Fibroblast of lung (primary cell): ENCODE measurements around the gene PPP2R1B. TPM values are rescaled to one million over a fixed set of nuclear protein-coding genes. Genes with fewer than 3 reads are reported as not detected.

Experiments
- DNase-seq, 2 donors: peaks; one replicate each; pipeline versions ENCODE4 v3.0.0 to v3.0.0-alpha.2; 2010; ENCODE audit warnings: low read depth in 2 of 2
- H2AFZ ChIP-seq: 2 replicates; pipeline ENCODE4 v1.5.1; 2012; ENCODE audit warnings: low read length, control low read depth, inconsistent platforms
- H3K27ac ChIP-seq: 2 replicates; pipeline ENCODE4 v1.5.1; 2011; ENCODE audit warnings: low read length, control low read depth; ENCODE audit not compliant: insufficient read depth
- H3K27me3 ChIP-seq: 2 replicates; pipeline ENCODE4 v1.5.1; 2011; ENCODE audit warnings: mild to moderate bottlenecking, low read length; ENCODE audit not compliant: control insufficient read depth, insufficient read depth
- H3K36me3 ChIP-seq: 2 replicates; pipeline ENCODE4 v1.5.1; 2011; ENCODE audit warnings: low read length; ENCODE audit not compliant: control insufficient read depth, insufficient read depth
- H3K4me1 ChIP-seq: 2 replicates; pipeline ENCODE4 v1.5.1; 2011; ENCODE audit warnings: low read length; ENCODE audit not compliant: control insufficient read depth, insufficient read depth; ENCODE audit errors: extremely low read depth
- H3K4me2 ChIP-seq: 2 replicates; pipeline ENCODE4 v1.5.1; 2011; ENCODE audit warnings: low read length, control low read depth; ENCODE audit not compliant: insufficient read depth; ENCODE audit errors: extremely low read depth
- H3K4me3 ChIP-seq, 4 experiments: fragments of 200-600 bp in 1 of 4; sonication (generic) in 1 of 4; replicated peaks in 1 of 4; 2 replicates each; pipeline ENCODE4 v1.5.1; 2011 to 2016; ENCODE audit warnings: low read length in 4 of 4, low read depth in 3 of 4, mild to moderate bottlenecking in 3 of 4, control low read depth in 2 of 4, inconsistent platforms in 1 of 4, mixed read lengths in 1 of 4; ENCODE audit not compliant: insufficient read depth in 1 of 4; ENCODE audit errors: control extremely low read depth in 1 of 4
- H3K79me2 ChIP-seq: 2 replicates; pipeline ENCODE4 v1.5.1; 2012; ENCODE audit warnings: mild to moderate bottlenecking, low read length, inconsistent platforms; ENCODE audit not compliant: control insufficient read depth, insufficient read depth
- H3K9ac ChIP-seq: 2 replicates; pipeline ENCODE4 v1.5.1; 2011; ENCODE audit warnings: mild to moderate bottlenecking, low read length, control low read depth; ENCODE audit not compliant: insufficient read depth
- H3K9me3 ChIP-seq: 2 replicates; pipeline ENCODE4 v1.5.1; 2012; ENCODE audit warnings: low read depth, low read length; ENCODE audit not compliant: control insufficient read depth, insufficient read depth
- H4K20me1 ChIP-seq: 2 replicates; pipeline ENCODE4 v1.5.1; 2011; ENCODE audit warnings: low read length; ENCODE audit not compliant: control insufficient read depth, insufficient read depth; ENCODE audit errors: extremely low read depth
- CTCF ChIP-seq, 2 donors: IDR thresholded peaks in 1 of 2; conservative IDR thresholded peaks in 1 of 2; 1 replicate in 1 of 2; 2 replicates in 1 of 2; pipeline ENCODE4 v1.5.1; 2011 to 2012; ENCODE audit warnings: low read length in 2 of 2, control low read depth in 1 of 2, inconsistent platforms in 1 of 2, low read depth in 1 of 2, mild to moderate bottlenecking in 1 of 2
- EZH2 ChIP-seq: IDR thresholded peaks from 2 replicates; pipeline ENCODE4 v1.5.1; 2012; ENCODE audit warnings: low read length, control low read depth, mild to moderate bottlenecking; ENCODE audit errors: missing control alignments
- polyA plus RNA-seq, 2 donors: library from polyadenylated mRNA; depleted of rRNA in 1 of 2; stranded (reverse) in 1 of 2; unstranded in 1 of 2; fragments of >200 nt; gene quantifications; 2 replicates each; pipeline ENCODE4 v1.2.1, GENCODE V29; 2011 to 2012; ENCODE audit warnings: missing spikeins in 1 of 2
- total RNA-seq: library from RNA; depleted of rRNA; stranded (reverse); fragments of >200 nt; gene quantifications from 2 replicates; pipeline ENCODE4 v1.2.1, GENCODE V29; 2014

Gene PPP2R1B
- total and polyA plus RNA-seq, 2 donors (not counting 1 experiment from before 2014, with no cell fraction given): 40.3 to 43.1 TPM

DNA sequence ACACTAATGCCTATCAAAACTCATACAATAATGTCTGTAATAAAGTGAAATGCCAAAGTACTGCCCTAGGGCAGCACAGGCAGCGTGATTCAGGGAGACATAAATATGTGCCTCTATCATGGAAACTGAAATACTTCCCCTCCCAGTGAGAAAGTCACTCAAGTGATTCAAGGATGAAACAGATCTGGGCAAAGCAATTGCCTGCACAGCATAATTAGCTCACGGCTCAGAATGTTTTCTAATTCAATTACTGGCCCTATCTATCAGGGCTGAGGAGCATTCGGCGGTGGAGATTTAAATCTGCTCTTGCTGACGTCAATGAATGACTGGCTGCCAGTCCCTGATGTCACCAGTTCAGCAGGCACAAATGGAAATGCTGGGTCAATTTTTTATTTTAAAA is 27.7 kb upstream of the PPP2R1B start:
- no peak for TF ChIP-seq EZH2
- no peak for TF ChIP-seq CTCF (conservative IDR thresholded peaks at IDR 0.05 in 1 of 2, IDR thresholded peaks at IDR 0.05 in 1 of 2; ENCODE audit: low read depth in 1 of 2, low read length in 2 of 2)
- Histone ChIP-seq H3K27me3 (no peaks in the 10 kb centered on the region), H2AFZ (no peak overlapping the region), H3K9ac (no peak overlapping the region), H3K4me1 (peaks cover 3% of the 10 kb centered on the region), H3K27ac (no peak overlapping the region), H3K4me3 (no peak overlapping the region), H4K20me1 (no peaks in the 10 kb centered on the region), H3K4me2 (no peak overlapping the region), H3K79me2 (no peaks in the 10 kb centered on the region), H3K36me3 (peaks cover 3% of the 10 kb centered on the region), H3K9me3 (no peaks in the 10 kb centered on the region)
- DNase-seq: peak in 1 of 2 donors; percentile 78

DNA sequence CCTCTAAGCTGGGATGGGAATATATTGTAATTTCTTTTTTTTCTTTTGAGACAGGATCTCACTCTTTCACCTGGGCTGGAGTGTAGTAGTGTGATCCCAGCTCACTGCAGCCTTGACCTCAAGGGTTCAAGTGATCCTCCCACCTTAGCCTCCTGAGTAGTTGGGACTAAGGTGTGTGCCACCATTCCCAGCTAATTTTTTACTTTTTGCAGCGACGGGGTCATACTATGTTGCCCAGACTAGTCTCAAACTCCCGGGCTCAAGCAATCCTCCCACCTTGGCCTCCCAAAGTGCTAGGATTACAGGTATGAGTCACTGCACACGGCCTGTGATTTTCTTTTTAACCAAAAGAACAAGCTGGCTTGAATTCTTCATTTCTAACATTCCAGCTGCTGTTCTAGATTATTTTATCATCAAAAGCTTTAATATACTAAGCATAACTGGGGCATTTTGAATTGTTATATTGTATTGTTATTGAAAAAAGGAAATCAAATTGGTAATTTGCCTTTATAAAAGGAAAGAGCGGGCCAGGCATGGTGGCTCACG is 26.8 kb upstream of the PPP2R1B start:
- no peak overlapping the region for H3K4me2 ChIP-seq

DNA sequence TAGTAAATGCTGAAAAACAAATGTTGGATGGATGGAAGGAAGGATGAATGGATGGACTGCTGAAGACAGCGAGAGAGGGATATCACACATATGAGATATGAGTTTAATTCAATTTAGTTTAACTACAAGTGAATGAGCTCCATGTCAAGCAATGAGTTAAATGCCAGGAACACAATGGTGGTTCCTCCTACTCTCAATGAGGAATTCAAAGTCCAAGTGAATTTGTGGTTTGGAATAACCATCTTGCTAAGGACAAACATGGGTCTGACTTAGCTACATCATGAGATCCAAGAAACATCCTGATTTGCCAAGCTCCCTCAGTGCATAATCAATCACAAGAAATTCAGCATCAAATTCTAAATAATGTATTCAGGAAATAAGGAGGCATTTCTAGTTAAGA is 26.1 kb upstream of the PPP2R1B start:
- Histone ChIP-seq H3K27ac (no peak overlapping the region), H3K36me3 (peaks cover 3% of the 10 kb centered on the region), H3K4me2 (no peak overlapping the region), H2AFZ (no peak overlapping the region), H4K20me1 (no peaks in the 10 kb centered on the region), H3K4me3 (no peak overlapping the region), H3K79me2 (no peaks in the 10 kb centered on the region), H3K9me3 (no peaks in the 10 kb centered on the region), H3K9ac (no peak overlapping the region), H3K27me3 (no peaks in the 10 kb centered on the region), H3K4me1 (peaks cover 3% of the 10 kb centered on the region)
- TF ChIP-seq EZH2: no peak
- no peak for TF ChIP-seq CTCF (conservative IDR thresholded peaks at IDR 0.05 in 1 of 2, IDR thresholded peaks at IDR 0.05 in 1 of 2; ENCODE audit: low read depth in 1 of 2, low read length in 2 of 2)
- DNase-seq: peak in 1 of 2 donors; percentile 55

More for the DNA sequence above, 26.8 kb upstream of the PPP2R1B start:
- H4K20me1 ChIP-seq: no peaks in the 10 kb centered on the region
- H2AFZ ChIP-seq: no peak overlapping the region
- H3K79me2 ChIP-seq: no peaks in the 10 kb centered on the region
- peak in 1 of 2 donors; percentile 19 for DNase-seq
- no peak overlapping the region for H3K4me3 ChIP-seq
- peaks cover 3% of the 10 kb centered on the region for H3K4me1 ChIP-seq
- no peaks in the 10 kb centered on the region for H3K27me3 ChIP-seq
- H3K9ac ChIP-seq: no peak overlapping the region
- no peaks in the 10 kb centered on the region for H3K9me3 ChIP-seq
- H3K27ac ChIP-seq: no peak overlapping the region
- TF ChIP-seq CTCF (conservative IDR thresholded peaks at IDR 0.05 in 1 of 2, IDR thresholded peaks at IDR 0.05 in 1 of 2; ENCODE audit: low read depth in 1 of 2, low read length in 2 of 2) (no peak), EZH2 (no peak)
- peaks cover 3% of the 10 kb centered on the region for H3K36me3 ChIP-seq
